K562 (cell line): ENCODE results near the gene MTRFR. TPM values are rescaled to one million over a fixed set of nuclear protein-coding genes. Genes with fewer than 3 reads are reported as not detected.

ENCODE experiments used
- ARID3A ChIP-seq: IDR thresholded peaks from 2 replicates; pipeline ENCODE4 v1.6.1; 2012; ENCODE audit warnings: low read depth, low read length, improper control_type of control experiment, borderline replicate concordance
- CBX3 ChIP-seq, 2 experiments: IDR thresholded peaks; 1 replicate in 1 of 2; 2 replicates in 1 of 2; pipeline ENCODE4 v1.6.1; 2012; ENCODE audit warnings: inconsistent platforms in 2 of 2, low read length in 2 of 2, borderline replicate concordance in 1 of 2, control low read depth in 1 of 2
- CCNT2 ChIP-seq: IDR thresholded peaks from 2 replicates; pipeline ENCODE4 v1.6.1; 2011; ENCODE audit warnings: borderline replicate concordance, low read depth, mild to moderate bottlenecking, moderate library complexity, mixed read lengths, low read length; ENCODE audit not compliant: insufficient read length; ENCODE audit errors: extremely low read depth
- CREB1 ChIP-seq, 2 experiments: sonication (generic) in 1 of 2; formaldehyde crosslinking in 1 of 2; IDR thresholded peaks; 2 replicates each; pipeline versions ENCODE4 v1.6.1 to v1.8.0; 2012 to 2022; ENCODE audit warnings: inconsistent platforms in 1 of 2, mild to moderate bottlenecking in 1 of 2, missing genetic modification reagents in 1 of 2, moderate library complexity in 1 of 2
- GTF2F1 ChIP-seq: IDR thresholded peaks from 2 replicates; pipeline ENCODE4 v1.6.1; 2011; ENCODE audit warnings: low read depth, low read length, improper control_type of control experiment
- MYBL2 ChIP-seq, 2 experiments: fragments of 450-650 bp in 1 of 2; sonication (generic) in 1 of 2; formaldehyde crosslinking in 1 of 2; IDR thresholded peaks; 2 replicates each; pipeline versions ENCODE4 v1.6.1 to v1.8.1; 2017 to 2022; ENCODE audit warnings: borderline replicate concordance in 1 of 2, inconsistent platforms in 1 of 2, low read depth in 1 of 2, mild to moderate bottlenecking in 1 of 2, missing genetic modification reagents in 1 of 2, moderate library complexity in 1 of 2
- NFXL1 ChIP-seq: fragments of 450-650 bp; formaldehyde crosslinking; IDR thresholded peaks from 2 replicates; pipeline ENCODE4 v1.4.0; 2021; ENCODE audit warnings: mild to moderate bottlenecking
- NR3C1 ChIP-seq: sonication (generic); formaldehyde crosslinking; IDR thresholded peaks from 2 replicates; pipeline ENCODE4 v1.8.1; 2022; ENCODE audit warnings: missing genetic modification reagents
- PATZ1 ChIP-seq: fragments of 250-450 bp; sonication (Bioruptor Pico); IDR thresholded peaks from 2 replicates; pipeline ENCODE4 v1.5.0; 2020; ENCODE audit warnings: mild to moderate bottlenecking, borderline replicate concordance
- PHF8 ChIP-seq: fragments of 200-600 bp; sonication (generic); IDR thresholded peaks from 2 replicates; pipeline ENCODE4 v1.6.1; 2012; ENCODE audit warnings: mixed run types, mild to moderate bottlenecking, inconsistent platforms, low read length, moderate library complexity, borderline replicate concordance
- SNRNP70 ChIP-seq: fragments of 200-400 bp; formaldehyde crosslinking; optimal IDR thresholded peaks from 2 replicates; pipeline ENCODE3; 2017; ENCODE audit warnings: low read depth, low read length
- SRSF1 ChIP-seq: fragments of 200-400 bp; formaldehyde crosslinking; IDR thresholded peaks from 2 replicates; pipeline ENCODE4 v1.6.1; 2017; ENCODE audit warnings: mild to moderate bottlenecking, low read depth, low read length, moderate library complexity
- TRIM24 ChIP-seq, 2 experiments: fragments of 450-650 bp; IDR thresholded peaks; 2 replicates each; pipeline ENCODE4 v1.6.1; 2016
- ZKSCAN8 ChIP-seq: fragments of 200-800 bp; sonication (Bioruptor generic); IDR thresholded peaks from 2 replicates; pipeline ENCODE4 v1.6.1; 2016; ENCODE audit warnings: missing genetic modification characterization, missing compliant biosample characterization
- ZNF174 ChIP-seq: fragments of 250-450 bp; sonication (Bioruptor Pico); IDR thresholded peaks from 2 replicates; pipeline ENCODE4 v1.4.0; 2020; ENCODE audit warnings: mild to moderate bottlenecking
- ZNF263 ChIP-seq: sonication (generic); formaldehyde crosslinking; IDR thresholded peaks from 2 replicates; pipeline ENCODE4 v1.8.0; 2022; ENCODE audit warnings: mild to moderate bottlenecking, missing genetic modification reagents, borderline replicate concordance
- ZNF274 ChIP-seq: IDR thresholded peaks from 2 replicates; pipeline ENCODE4 v1.6.1; 2011; ENCODE audit warnings: low read depth, mild to moderate bottlenecking, low read length, moderate library complexity, borderline replicate concordance
- ZNF512 ChIP-seq: IDR thresholded peaks from 2 replicates; pipeline ENCODE4 v1.6.1; 2016; ENCODE audit warnings: missing genetic modification characterization, missing compliant biosample characterization
- polyA plus RNA-seq, 8 experiments: library from polyadenylated mRNA; depleted of rRNA in 4 of 8; stranded (reverse) in 5 of 8; unstranded in 3 of 8; fragments of >200 nt; fragmentation: Nextera tagmentation in 2 of 8; fragmentation: Illumina TruSeq in 1 of 8; extraction: Ambion mirVana in 2 of 8; extraction: Trizol in 1 of 8; gene quantifications; 2 replicates each; pipeline versions ENCODE4 v1.2.1 to v1.2.3, GENCODE V29; 2011 to 2014; ENCODE audit warnings: inconsistent platforms in 1 of 8, missing spikeins in 1 of 8
- total RNA-seq, 7 experiments: library from RNA; depleted of rRNA in 6 of 7; stranded (reverse); fragments of >200 nt in 6 of 7; fragmentation: Illumina TruSeq in 2 of 7; extraction: Trizol in 2 of 7; gene quantifications; 2 replicates each; pipeline versions ENCODE4 v1.2.1 to v1.2.3, GENCODE V29; 2011 to 2021; ENCODE audit warnings: low replicate concordance in 1 of 7

Gene MTRFR
- total and polyA plus RNA-seq, 9 of the 15 experiments (the other 6 are each of a cell fraction or from before 2014, with no cell fraction given), result 16.7 to 55.6 (median 34.7) TPM

- no peak for TF ChIP-seq SNRNP70
- TF ChIP-seq ZKSCAN8 (CRISPR knock-in tag), result no peak
- TF ChIP-seq MYBL2 (IDR thresholded peaks at IDR 0.05; ENCODE audit: low read depth), result peak; percentile 97
- TF ChIP-seq MYBL2 (CRISPR knock-in tag; IDR thresholded peaks at IDR 0.05; ENCODE audit: borderline replicate concordance), result no peak
- TF ChIP-seq PATZ1 (CRISPR knock-in tag), result no peak
- peak; percentile 100 for TF ChIP-seq PHF8
- peak; percentile 86 for TF ChIP-seq CCNT2
- TF ChIP-seq NFXL1, result no peak
- peak; percentile 96 for TF ChIP-seq GTF2F1
- TF ChIP-seq ZNF274, result no peak
- TF ChIP-seq CBX3 (IDR thresholded peaks at IDR 0.05; ENCODE audit: borderline replicate concordance in 1 of 2, low read length in 2 of 2), result no peak
- no peak for TF ChIP-seq ZNF512 (tag)
- peak in 1 of 2 experiments; percentile 38; a peak in 2 of 4 replicates for TF ChIP-seq TRIM24 (IDR thresholded peaks at IDR 0.05)
- TF ChIP-seq NR3C1 (CRISPR knock-in tag), result no peak
- TF ChIP-seq ZNF263 (CRISPR knock-in tag), result peak; percentile 65; the same call in 1 of the 2 replicates
- TF ChIP-seq ARID3A, result no peak
- no peak for TF ChIP-seq ZNF174
- TF ChIP-seq CREB1 (IDR thresholded peaks at IDR 0.05), result peak; percentile 58; the same call in 1 of the 2 replicates
- TF ChIP-seq CREB1 (CRISPR knock-in tag; IDR thresholded peaks at IDR 0.05), result peak; percentile 77
- TF ChIP-seq SRSF1, result no peak
Observed at GRCh38 chr12:123232807-123233504, at the start of gene MTRFR, which contains the start of gene MPHOSPH9 (continued).
